HG03342 (cell line): ENCODE data around the gene DPH2.

ENCODE experiments used
- ATAC-seq: cut with Tn5 transposase; IDR thresholded peaks from one replicate; pipeline ENCODE4 v1.9.1; 2021; ENCODE audit warnings: mild to moderate bottlenecking, moderate library complexity; ENCODE audit not compliant: unreplicated experiment

The DPH2 gene

GRCh38 chr1:43998000-43998378 lies 28.2 kb downstream of the DPH2 start:
- no peak for ATAC-seq

GRCh38 chr1:43999455-43999854 lies 29.6 kb downstream of the DPH2 start:
- no peak for ATAC-seq

- no peak for ATAC-seq
Observed at GRCh38 chr1:44000122-44000665, 30.4 kb downstream of the DPH2 start.

- no peak for ATAC-seq
Observed at GRCh38 chr1:44002165-44002564, 32.4 kb downstream of the DPH2 start.

GRCh38 chr1:44002606-44003157 lies 32.9 kb downstream of the DPH2 start:
- ATAC-seq: no peak

GRCh38 chr1:44008259-44008658 lies 38.4 kb downstream of the DPH2 start:
- ATAC-seq: no peak

GRCh38 chr1:44010935-44011471 lies 41.2 kb downstream of the DPH2 start:
- ATAC-seq: no peak

- no peak for ATAC-seq
Observed at GRCh38 chr1:44012404-44012803, 42.6 kb downstream of the DPH2 start.

- ATAC-seq: no peak
Observed at GRCh38 chr1:44012941-44013609, 43.3 kb downstream of the DPH2 start.

- no peak for ATAC-seq
Observed at GRCh38 chr1:44013949-44014348, 44.1 kb downstream of the DPH2 start.

GRCh38 chr1:44014365-44015104 lies 44.7 kb downstream of the DPH2 start:
- ATAC-seq: no peak

- no peak for ATAC-seq
Observed at GRCh38 chr1:44015206-44015605, 45.4 kb downstream of the DPH2 start.

- ATAC-seq: no peak
Observed at GRCh38 chr1:44016041-44016889, 46.5 kb downstream of the DPH2 start.

- ATAC-seq: no peak
Observed at GRCh38 chr1:44016890-44017400, 47.1 kb downstream of the DPH2 start.

GRCh38 chr1:44019466-44019948 lies 49.7 kb downstream of the DPH2 start:
- no peak for ATAC-seq

GRCh38 chr1:44020464-44020863 lies 50.7 kb downstream of the DPH2 start:
- no peak for ATAC-seq

GRCh38 chr1:44021156-44021555 lies 51.3 kb downstream of the DPH2 start:
- ATAC-seq: no peak

GRCh38 chr1:44021581-44022321 lies 51.9 kb downstream of the DPH2 start:
- ATAC-seq: no peak
